Hypothalamus (tissue), 51 donors: ENCODE data around the gene EPHA8.

Experiments used
- DNase-seq, 51 donors: peaks; one replicate each; lab custom pipeline; 2025; lab: John Stamatoyannopoulos, UW

Gene EPHA8

DNA sequence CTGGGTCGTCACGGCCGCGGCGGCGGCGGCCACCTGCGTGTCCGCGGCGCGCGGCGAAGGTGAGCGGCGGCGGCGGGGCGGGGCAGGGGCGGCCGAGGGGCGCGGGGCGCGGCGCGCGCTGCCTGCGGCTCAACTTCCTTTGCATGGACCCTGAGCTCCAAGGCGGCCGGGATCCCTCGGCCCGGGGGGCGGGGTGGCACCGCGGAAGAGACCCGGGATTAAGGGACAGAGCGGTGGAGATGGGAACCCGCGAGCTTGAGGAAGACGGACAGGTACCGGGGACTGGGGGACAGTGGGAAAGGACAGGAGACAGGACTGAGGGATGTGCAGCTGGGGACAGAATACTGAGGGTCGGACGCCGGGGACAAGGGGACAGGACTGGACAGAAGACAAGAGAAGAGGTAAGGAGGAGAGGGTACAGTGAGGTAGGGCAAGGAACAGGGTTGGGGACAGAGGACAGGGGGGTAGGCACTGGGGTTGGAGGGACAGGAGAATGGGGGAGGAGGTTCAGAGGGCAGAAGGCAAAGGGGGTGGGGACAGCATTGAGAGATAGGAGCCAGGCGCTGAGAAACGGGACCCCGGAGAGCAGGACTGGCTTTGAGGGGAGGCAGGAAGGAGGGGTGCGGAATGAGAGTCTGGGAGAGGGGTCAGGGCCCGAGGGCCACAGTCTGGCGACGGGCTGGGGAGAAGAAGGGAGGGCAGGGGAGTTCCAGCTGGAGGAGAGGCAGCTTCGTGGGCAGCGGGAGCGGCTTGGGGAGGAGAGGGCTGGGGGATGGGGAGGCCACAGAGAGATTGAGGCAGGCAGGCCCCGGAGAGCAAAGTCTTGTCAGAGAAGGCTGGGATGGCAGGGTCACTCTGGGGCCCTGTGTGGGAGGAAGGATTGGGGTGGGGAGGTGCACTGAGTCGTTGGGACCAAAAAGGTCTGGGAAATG, 648 bp downstream of the EPHA8 start:
- DNase-seq, result no peak

DNA sequence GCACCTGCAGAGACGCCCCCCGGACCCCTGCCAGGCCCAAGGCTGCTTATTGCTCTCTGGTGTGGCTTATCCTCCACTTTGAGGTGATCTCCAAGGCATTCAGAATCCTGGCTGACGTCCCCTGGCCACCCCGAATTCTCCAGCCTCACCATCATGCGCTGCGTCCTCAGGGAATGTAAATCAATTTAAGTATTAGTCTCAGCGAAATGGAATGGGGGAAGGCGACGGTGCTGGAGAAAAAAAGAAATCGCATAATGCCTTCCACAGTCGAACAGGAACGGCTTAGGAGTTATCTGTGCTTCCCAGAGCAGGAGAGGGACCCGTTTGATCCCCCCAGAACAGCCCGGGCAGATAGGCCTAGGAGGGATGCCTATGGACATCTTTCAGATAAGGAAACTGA, 2.9 kb downstream of the EPHA8 start:
- DNase-seq, result no peak

DNA sequence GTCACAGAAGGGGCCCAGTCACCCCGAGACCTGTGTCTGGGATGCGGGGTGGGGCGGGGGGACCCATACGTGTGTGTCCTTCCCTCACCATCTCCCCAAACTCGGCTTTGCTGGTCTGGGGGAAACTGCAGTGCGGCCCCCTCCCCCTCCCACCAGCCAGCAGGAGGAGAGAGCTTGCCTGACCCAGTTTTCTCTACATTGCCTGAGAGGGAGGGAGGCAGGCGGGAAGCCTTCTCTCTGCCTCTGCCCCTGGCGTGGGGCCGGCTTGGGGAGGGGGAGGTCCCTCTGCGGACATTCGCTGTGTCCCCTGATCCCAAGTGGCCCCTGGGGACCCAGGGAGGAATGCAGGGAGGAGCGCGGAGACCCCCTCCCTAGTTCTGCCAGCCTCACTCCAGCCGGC, 3.9 kb downstream of the EPHA8 start:
- DNase-seq, result no peak

DNA sequence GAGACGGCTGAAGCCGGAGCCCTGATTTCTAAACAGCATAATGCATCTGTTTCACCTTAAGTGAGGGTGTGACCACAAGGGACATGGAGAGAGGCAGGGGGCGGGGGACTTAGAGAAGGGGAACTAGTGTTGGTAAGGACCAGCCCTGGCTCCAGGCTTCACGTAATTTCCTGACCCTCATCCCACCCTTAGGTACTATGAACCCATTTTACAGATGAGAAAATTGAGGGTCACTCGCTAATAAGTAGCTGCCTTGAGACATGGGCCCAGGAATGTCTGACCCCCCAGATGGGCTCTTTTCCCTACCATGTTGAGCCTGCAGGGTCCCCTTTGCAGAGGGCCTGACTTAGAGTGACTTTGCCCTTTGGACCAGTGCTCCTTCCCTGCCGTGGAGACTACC, 4.7 kb downstream of the EPHA8 start:
- DNase-seq, result no peak

DNA sequence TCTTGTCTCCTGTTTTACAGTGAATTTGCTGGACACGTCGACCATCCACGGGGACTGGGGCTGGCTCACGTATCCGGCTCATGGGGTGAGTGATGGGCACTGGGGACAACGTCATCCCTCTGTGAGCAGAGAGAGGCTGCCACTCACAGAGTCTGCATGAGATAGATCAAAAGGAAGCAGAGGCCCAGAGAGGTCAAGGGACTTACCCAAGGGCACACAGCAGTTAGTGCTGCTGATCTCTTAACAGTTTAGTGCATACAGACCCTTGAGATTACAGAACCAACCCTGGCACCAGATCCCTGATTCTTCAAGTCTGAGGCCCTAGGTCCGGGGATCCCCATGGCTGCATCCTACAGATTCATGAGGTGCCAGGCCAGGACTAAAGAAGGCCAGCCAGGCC, 6.0 kb downstream of the EPHA8 start:
- no peak for DNase-seq

DNA sequence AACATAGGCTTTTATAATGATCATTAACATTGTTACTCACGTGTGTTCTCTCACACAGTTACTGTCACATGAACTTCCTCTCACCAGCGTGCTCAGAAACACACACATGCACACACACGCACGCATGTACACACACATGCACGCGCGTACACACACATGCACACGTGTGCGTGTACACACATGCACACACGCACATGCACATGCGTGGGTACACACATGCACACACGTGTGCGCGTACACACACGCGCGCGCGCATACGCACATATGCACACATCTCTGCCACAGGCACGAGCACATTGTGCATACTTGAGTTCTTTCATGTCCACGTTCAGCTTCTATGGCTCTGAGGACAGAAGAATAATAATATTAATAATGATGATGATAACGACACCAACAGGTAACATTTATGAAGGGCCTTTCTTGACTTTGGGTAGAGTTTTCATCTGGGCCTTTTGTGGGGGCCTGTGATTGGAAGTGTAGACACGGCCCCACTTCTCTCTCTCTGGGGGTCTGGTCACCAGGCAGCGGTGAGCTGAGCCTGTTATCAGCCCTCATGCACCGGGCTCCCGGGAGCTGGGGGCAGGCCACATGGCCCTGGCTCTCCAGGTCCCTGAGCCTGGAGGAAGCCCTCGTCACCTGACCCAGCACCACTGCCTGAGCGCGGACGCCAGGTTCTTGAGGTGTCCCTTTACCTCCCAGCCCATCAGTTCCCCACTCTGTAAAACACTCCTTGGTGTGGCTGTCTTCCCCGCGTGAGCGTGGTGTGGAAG, 7.0 kb downstream of the EPHA8 start:
- no peak for DNase-seq

DNA sequence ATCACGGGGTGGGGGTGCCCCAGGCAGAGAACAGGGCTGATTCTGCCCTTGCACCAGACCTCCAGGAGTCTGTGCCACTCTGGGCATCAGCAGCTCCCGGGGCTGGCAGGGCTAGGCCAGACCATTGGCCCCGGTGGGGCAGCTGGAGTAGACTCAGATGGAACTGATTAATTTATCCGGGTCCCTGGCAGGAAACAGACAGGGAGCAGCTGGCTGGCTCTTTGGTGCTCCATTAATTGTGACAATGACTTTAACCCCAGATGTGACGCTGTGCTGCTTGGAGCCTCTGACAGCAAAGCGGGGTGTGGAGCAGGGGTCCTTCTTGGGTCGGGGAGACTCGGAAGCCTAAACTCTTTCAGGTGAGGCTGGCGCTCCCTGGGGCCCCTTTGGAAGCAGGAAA, 9.5 kb downstream of the EPHA8 start:
- no peak for DNase-seq

DNA sequence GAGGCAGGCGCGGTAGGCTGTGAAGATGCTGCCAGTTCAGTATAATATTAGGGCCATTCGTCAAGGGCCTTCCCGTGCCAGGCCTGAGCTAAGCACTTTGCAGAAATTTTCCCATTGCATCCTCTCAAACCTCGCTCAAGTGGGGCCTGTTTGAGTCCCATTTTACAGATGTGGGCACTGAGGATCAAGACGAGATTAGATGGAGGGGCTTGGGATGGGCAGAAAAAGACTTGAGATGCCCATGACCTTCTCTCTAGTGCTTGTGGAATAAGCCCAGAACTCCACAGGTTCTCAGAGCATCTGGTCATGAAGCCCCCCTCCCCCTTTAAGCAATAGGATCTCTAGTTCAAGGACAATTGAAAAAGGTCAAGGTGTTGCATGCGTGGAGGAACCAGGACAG, 9.9 kb downstream of the EPHA8 start:
- DNase-seq, result no peak

DNA sequence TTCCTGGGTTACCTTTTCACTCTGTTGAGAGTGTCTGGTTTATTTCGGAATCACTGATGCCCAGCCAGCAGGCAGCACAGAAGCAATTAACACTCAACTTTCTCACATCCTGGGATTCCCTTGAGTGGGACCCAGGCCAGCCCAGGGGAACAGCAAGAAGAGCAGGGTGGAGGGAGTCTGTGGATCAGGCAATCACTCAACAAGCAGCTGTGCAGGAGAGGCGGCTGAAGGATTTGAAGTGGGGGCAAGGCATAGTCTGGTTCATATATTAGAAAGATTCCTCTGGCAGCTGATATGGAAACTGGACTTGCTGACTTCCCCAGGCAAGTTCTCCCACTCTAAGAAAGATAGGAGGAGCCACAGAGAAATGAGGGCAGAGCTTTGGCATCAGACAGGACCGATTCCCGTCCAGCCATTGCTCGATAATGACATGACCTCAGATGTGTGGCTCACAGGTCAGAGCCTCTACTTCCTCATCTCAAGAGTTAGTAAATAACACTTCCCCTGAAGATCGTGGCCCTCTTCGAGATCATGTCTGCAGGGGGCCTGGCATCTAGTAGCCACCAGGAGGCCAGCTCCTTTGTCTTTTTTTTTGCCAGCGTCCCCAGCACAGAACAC, 12.4 kb downstream of the EPHA8 start:
- DNase-seq, result no peak

DNA sequence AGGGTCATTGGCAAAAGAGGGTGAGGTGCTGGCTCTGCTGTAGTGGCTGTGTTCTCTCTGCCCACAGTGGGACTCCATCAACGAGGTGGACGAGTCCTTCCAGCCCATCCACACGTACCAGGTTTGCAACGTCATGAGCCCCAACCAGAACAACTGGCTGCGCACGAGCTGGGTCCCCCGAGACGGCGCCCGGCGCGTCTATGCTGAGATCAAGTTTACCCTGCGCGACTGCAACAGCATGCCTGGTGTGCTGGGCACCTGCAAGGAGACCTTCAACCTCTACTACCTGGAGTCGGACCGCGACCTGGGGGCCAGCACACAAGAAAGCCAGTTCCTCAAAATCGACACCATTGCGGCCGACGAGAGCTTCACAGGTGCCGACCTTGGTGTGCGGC, 12.9 kb downstream of the EPHA8 start:
- DNase-seq, result no peak

DNA sequence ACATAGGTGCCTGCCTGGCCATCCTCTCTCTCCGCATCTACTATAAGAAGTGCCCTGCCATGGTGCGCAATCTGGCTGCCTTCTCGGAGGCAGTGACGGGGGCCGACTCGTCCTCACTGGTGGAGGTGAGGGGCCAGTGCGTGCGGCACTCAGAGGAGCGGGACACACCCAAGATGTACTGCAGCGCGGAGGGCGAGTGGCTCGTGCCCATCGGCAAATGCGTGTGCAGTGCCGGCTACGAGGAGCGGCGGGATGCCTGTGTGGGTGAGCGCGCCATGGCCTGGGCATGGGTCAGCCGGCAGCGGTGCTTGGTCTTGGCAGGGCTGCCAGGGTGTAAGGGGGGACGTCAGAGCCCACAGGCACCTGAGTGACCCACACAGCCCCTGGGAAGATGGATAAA, 13.3 kb downstream of the EPHA8 start:
- DNase-seq, result no peak

DNA sequence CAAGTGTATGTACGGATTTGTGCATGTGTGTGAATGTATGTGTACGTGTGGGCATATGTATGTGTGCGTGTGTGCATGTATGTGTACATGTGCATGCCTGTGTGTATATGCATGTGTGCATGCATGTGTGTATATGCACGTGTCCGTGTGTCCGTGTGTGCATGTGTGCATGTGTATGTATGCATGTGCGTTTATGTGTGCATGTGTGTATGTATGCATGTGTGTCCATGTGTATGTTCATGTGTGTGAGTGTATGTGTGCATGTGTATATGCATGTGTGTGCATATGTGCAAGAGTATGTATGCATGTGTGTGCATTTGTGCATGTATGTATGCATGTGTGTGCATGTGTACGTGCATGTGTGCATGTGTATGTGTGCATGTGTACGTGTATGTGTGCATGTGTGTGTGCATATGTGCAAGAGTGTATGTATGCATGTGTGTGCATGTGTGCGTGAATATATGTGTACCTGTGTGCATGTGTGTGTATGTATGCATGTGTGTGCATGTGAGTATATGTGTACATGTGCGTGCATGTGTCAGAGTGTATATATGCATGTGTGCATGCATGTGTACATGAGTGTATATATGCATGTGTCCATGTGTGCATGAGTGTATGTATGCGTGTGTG, 15.6 kb downstream of the EPHA8 start:
- DNase-seq, result no peak

DNA sequence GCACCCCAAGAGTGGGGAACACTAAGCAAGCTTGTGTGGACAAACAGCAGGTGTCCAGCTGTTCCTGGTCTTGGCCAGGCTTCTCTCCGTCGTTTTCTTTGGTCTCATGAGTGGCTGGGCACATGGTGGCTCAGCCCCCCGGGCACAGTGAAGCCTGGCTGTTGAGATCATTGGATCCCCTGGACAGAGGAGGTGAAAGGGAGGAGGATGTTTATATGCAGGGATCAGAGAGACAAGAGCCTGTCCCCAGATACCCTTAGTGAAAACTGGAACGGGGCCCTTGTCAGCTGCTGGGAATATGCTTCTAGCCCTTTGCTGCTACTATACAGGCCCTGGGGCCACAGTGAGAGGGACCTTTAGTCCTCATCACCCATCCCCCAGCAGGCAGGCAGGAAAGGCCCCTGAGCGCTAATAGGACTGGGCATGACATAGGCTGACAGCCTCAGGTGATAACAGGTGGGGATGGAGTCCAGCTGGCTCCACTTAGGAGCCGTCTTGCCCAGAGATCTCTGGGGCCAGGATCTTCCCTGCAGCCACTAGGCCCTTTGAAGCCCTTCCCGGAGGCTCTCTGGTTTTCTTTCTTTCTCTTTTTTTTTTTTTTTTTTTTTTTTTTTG, 16.4 kb downstream of the EPHA8 start:
- no peak for DNase-seq

DNA sequence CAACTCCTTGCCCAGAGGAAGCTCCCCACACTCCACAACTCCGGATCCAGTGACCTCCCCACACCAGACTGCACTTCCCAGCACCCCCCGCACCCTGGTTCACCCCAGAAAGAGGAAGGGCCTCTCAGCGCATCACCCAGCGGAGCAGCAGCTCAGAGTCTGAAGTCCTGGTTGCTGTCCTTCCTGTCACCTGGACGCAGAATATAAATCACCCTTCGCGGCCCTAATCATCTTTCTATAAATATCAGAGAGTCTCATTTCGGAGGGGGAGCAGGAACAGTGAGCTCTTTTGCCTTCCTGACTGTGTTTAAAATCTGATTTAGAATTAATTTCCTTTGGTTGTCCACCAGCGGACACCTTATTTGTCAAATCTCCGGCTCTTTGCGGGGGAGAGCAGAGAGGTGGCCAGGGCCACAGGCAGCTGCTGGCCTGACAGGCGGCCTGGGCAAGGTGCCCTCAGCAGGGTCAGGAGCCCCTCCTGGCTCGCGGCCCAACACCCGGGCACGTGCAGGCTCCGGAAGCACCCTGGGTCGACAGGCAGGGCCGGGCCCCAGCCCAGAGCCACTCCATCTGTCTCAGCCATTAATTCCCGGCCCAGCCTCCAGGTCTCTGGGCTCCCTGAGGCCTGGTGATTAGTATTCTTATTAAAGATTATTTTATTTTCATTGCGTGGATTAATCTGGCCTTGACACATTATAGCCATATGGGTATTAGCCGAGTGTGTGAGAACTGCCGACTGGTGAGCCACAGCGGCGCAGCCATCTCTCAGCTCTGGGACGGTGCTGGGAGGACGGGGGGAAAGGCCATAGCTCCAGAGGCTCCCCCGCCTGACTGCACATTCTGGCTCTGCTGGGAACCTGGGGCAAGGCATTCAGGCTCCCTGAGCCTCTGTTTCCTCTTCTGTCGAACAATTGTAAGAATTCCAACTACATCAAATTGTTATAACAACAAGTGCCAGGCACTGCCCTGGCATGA, 19.7 kb downstream of the EPHA8 start:
- no peak for DNase-seq

DNA sequence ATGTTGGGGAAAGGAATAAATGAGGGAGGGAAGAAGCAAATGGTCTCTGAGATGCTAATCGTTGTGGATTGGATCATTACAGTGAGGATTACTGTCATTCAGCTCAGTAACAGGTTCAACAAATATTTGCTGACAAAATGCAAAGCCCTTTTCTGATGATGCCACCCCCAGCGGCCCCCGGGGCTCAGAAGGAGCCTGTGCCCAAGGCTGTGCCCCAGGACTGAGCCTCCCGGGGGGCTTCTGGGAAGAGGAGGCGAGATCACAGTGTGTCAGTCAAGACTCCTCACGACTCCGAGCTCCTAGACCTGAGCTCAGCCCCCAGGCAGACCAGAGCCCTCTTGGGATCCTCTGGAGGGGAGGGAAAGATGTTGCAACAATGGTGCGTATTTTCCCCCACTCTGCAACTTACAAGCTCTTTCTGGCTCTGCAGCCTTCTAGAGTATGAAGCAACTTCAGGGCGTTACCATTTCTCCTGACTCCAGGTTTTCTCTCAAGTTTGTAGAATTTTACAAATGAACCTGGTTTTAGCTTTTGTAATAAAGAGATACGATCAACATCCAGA, 20.8 kb downstream of the EPHA8 start:
- DNase-seq, result no peak

DNA sequence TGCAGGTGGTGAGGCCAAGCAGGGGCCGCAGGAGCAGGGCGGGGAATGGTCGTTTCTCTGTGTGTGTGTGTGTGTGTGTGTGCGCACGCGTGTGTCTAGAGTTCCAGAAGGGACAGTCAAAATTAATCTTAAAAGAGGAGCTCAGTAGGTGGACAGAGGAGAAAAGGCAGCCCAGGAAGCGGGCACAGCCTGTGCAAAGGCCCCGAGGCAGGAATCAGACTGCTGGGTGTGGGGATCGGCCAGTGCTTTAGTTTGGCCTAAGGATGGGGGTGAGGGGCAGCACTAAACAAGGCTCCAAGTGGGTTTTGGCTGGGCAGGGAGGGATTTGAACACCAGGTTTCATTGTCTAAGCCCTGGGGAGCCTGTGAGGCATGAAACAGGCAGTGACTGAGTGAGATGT, 21.7 kb downstream of the EPHA8 start:
- no peak for DNase-seq

DNA sequence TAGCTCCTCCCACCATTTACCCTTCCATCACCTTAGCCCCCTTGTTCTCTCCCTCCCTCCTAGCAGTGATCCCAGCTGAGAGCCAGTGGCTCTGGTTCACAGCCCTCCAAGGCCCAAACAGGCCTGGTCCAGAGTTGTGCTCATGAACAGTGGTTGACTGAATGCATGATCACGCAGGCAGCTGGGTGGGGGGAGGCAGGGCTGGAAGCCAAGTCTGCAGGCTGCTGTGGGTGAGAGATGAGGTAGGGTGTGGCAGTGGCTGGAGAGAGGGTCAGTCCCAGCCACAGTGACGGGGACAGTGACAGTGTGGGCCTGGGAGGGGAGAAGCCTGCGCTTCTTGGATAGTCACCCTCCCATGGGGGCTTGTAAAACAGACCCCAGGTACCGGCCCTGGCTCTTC, 22.2 kb downstream of the EPHA8 start:
- DNase-seq, result no peak

DNA sequence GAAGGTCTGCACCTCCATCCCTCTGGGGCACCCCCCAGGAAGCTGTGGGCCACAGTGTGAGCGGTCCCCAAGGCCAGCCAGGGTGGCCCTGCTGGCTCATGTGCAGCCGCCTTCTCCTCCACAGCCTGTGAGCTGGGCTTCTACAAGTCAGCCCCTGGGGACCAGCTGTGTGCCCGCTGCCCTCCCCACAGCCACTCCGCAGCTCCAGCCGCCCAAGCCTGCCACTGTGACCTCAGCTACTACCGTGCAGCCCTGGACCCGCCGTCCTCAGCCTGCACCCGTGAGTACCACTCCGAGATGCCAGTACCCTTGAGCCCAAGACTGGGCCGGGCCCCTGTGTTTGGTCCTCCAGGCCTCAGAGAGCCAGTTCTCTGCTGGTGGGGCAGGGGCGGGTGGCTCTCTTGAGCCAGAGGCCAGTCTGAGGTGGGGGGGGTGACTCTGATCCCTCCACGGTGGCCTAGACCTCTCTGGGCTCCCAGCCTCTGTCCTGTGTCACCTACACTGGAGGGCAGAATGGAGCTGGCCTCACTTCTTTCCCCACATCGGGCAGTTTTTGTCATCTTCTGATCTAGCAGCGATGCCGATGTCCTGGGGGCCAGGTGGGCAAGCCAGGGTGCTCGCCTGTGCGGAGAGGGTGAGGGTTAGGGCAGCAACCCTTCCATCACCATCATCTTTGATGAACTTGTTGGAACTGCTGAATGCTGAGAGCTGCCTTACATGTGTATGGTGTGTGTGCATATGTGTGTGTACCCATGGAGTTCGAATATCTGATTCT, 23.3 kb downstream of the EPHA8 start:
- no peak for DNase-seq
